ENCODE results near the gene TACR2. TPM values are rescaled to one million over a fixed set of nuclear protein-coding genes. Genes with fewer than 3 reads are reported as not detected.
A peak's percentile ranks its signal among the peaks of the same experiment; 100 is the strongest.

TACR2 gene
- total RNA-seq (under 1 TPM in 1 of 5 experiments, not detected in 4; 0.44 TPM), polyA plus RNA-seq (under 1 TPM in 1 of 2 donors, not detected in 1; 0.47 TPM), total RNA-seq (not detected)

GRCh38 chr10:69416695-69417094, at the start of gene TACR2:
TACR2 (minus strand) TSS chr10:69416918; CDS start chr10:69416323, 595 bp downstream.
- peak within 1 kb of the TSS in 1 of 10 donors; percentile 48 for H3K4me3 Mint-ChIP-seq
- POLR2A ChIA-PET, result no interaction called here
- intact Hi-C loops (cut with micrococcal nuclease), result no loop called here
- CTCF ChIA-PET, result interaction anchor here (1.4 kb wide), 1 partner anchor 9 kb away, joined by 5 read pairs; no protein-coding TSS in a partner anchor
- Histone ChIP-seq H3K36me3 (ENCODE audit: control insufficient read depth in 2 of 3, insufficient read depth in 3 of 3, low read length in 3 of 3) (no peaks in the 10 kb centered on the region), H3K4me3 (ENCODE audit: low read length) (no peak within 1 kb of the TSS), H3K27ac (ENCODE audit: low read depth, low read length) (no peak within 1 kb of the TSS), H3K4me1 (ENCODE audit: control insufficient read depth in 2 of 2, insufficient read depth in 2 of 2, low read length in 2 of 2) (peaks cover 0 to 1% of the 10 kb centered on the region in 2 donors), H3K27me3 (ENCODE audit: control insufficient read depth in 2 of 2, insufficient read depth in 2 of 2, low read length in 2 of 2) (no peaks in the 10 kb centered on the region), H3K9me3 (ENCODE audit: control insufficient read depth in 2 of 3, low read length in 3 of 3) (no peaks in the 10 kb centered on the region)
- peak within 1 kb of the TSS in 2 of 9 donors; percentile 27 to 57 for H3K27ac Mint-ChIP-seq
- DNase-seq (no peak), ATAC-seq (no peak)
- peaks cover 0 to 5% (median 1%) of the 10 kb centered on the region in 7 donors for H3K4me1 Mint-ChIP-seq
- H3K27me3 Mint-ChIP-seq, result peaks cover 0 to 4% (median 0%) of the 10 kb centered on the region in 5 donors
- H3K9me3 Mint-ChIP-seq, result no peaks in the 10 kb centered on the region
- H3K36me3 Mint-ChIP-seq, result no peaks in the 10 kb centered on the region

GRCh38 chr10:69466158-69466490, 49.4 kb upstream of the TACR2 start:
- H3K4me1 Mint-ChIP-seq, result peaks cover 5 to 58% (median 13%) of the 10 kb centered on the region in 7 donors
- POLR2A ChIA-PET, result no interaction called here
- Histone ChIP-seq H3K36me3 (ENCODE audit: control insufficient read depth in 2 of 3, insufficient read depth in 3 of 3, low read length in 3 of 3) (no peaks in the 10 kb centered on the region), H3K9me3 (ENCODE audit: control insufficient read depth in 2 of 3, low read length in 3 of 3) (no peaks in the 10 kb centered on the region), H3K27me3 (ENCODE audit: control insufficient read depth in 2 of 2, insufficient read depth in 2 of 2, low read length in 2 of 2) (no peaks in the 10 kb centered on the region), H3K4me1 (ENCODE audit: control insufficient read depth in 2 of 2, insufficient read depth in 2 of 2, low read length in 2 of 2) (no peaks in the 10 kb centered on the region), H3K4me3 (ENCODE audit: low read length) (no peak overlapping the region), H3K27ac (ENCODE audit: low read depth, low read length) (no peak overlapping the region)
- H3K27ac Mint-ChIP-seq, result peak overlapping the region in 2 of 9 donors; percentile 26 to 78
- no peak overlapping the region for H3K4me3 Mint-ChIP-seq
- ATAC-seq, result no peak
- intact Hi-C loops (cut with micrococcal nuclease), result no loop called here
- no peak for DNase-seq
- peaks cover 0 to 13% (median 0%) of the 10 kb centered on the region in 5 donors for H3K27me3 Mint-ChIP-seq
- CTCF ChIA-PET, result interaction anchor here (0.7 kb wide), 1 partner anchor 1096 kb away, joined by 3 read pairs; no protein-coding TSS in a partner anchor
- H3K36me3 Mint-ChIP-seq, result no peaks in the 10 kb centered on the region
- H3K9me3 Mint-ChIP-seq, result no peaks in the 10 kb centered on the region

- Histone ChIP-seq H3K36me3 (ENCODE audit: control insufficient read depth in 2 of 3, insufficient read depth in 3 of 3, low read length in 3 of 3) (no peaks in the 10 kb centered on the region), H3K9me3 (ENCODE audit: control insufficient read depth in 2 of 3, low read length in 3 of 3) (no peaks in the 10 kb centered on the region), H3K27ac (ENCODE audit: low read depth, low read length) (no peak overlapping the region), H3K4me1 (ENCODE audit: control insufficient read depth in 2 of 2, insufficient read depth in 2 of 2, low read length in 2 of 2) (no peaks in the 10 kb centered on the region), H3K4me3 (ENCODE audit: low read length) (no peak overlapping the region), H3K27me3 (ENCODE audit: control insufficient read depth in 2 of 2, insufficient read depth in 2 of 2, low read length in 2 of 2) (no peaks in the 10 kb centered on the region)
- CTCF ChIA-PET, result interaction anchor here (0.7 kb wide), 1 partner anchor 1096 kb away, joined by 3 read pairs; no protein-coding TSS in a partner anchor
- ATAC-seq, result peak; percentile 32
- Mint-ChIP-seq H3K4me1 (peaks cover 9 to 59% (median 11%) of the 10 kb centered on the region in 7 donors), H3K27ac (peak overlapping the region in 6 of 9 donors; percentile 16 to 78 (median 28)), H3K27me3 (peaks cover 0 to 8% (median 0%) of the 10 kb centered on the region in 5 donors), H3K4me3 (peak overlapping the region in 2 of 10 donors; percentile 26 to 62), H3K36me3 (no peaks in the 10 kb centered on the region), H3K9me3 (no peaks in the 10 kb centered on the region)
- intact Hi-C loops (cut with micrococcal nuclease), result no loop called here
- no peak for DNase-seq
- POLR2A ChIA-PET, result no interaction called here
These were observed 48.9 kb upstream of the TACR2 start for GRCh38 chr10:69465457-69466157.

DNA sequence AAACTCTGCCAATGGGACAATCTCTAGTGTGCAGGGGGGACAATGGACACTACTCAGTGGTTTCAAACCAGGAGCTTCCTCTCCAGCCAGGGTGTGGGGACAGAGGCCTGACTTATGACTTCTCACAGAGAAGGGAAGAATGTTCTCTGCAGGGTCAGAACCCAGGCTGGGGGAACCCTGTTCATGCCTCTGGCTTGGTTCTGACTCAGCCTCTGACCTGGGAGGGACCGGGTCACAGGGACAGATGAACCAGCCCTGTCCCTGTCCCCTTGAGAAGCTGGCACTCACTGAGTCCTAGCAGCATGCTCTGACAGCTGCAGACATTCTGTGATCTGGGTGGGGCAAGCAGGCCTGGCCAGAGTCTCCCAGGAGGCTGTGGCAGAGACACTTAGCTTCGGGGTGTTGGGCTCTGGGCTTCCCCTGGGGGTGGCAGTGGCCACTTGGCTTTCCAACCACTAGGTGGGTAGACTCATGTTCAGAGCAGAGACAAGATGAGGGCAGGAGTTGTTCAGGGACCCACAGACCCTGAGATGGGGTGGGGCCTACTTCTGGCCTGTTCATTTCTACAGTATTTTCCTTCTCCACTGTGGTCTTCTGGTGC, 48.2 kb upstream of the TACR2 start:
- Histone ChIP-seq H3K36me3 (ENCODE audit: control insufficient read depth in 2 of 3, insufficient read depth in 3 of 3, low read length in 3 of 3) (no peaks in the 10 kb centered on the region), H3K27ac (ENCODE audit: low read depth, low read length) (no peak overlapping the region), H3K4me1 (ENCODE audit: control insufficient read depth in 2 of 2, insufficient read depth in 2 of 2, low read length in 2 of 2) (no peaks in the 10 kb centered on the region), H3K27me3 (ENCODE audit: control insufficient read depth in 2 of 2, insufficient read depth in 2 of 2, low read length in 2 of 2) (no peaks in the 10 kb centered on the region), H3K9me3 (ENCODE audit: control insufficient read depth in 2 of 3, low read length in 3 of 3) (no peaks in the 10 kb centered on the region), H3K4me3 (ENCODE audit: low read length) (no peak overlapping the region)
- ATAC-seq, result peak; percentile 54
- peaks cover 10 to 58% (median 11%) of the 10 kb centered on the region in 7 donors for H3K4me1 Mint-ChIP-seq
- DNase-seq, result no peak
- no peaks in the 10 kb centered on the region for H3K9me3 Mint-ChIP-seq
- intact Hi-C loops (cut with micrococcal nuclease), result no loop called here
- peak overlapping the region in 6 of 9 donors; percentile 7 to 78 (median 38) for H3K27ac Mint-ChIP-seq
- CTCF ChIA-PET, result no interaction called here
- POLR2A ChIA-PET, result no interaction called here
- peak overlapping the region in 1 of 10 donors; percentile 62 for H3K4me3 Mint-ChIP-seq
- peaks cover 0 to 2% (median 0%) of the 10 kb centered on the region in 5 donors for H3K27me3 Mint-ChIP-seq
- no peaks in the 10 kb centered on the region for H3K36me3 Mint-ChIP-seq

DNA sequence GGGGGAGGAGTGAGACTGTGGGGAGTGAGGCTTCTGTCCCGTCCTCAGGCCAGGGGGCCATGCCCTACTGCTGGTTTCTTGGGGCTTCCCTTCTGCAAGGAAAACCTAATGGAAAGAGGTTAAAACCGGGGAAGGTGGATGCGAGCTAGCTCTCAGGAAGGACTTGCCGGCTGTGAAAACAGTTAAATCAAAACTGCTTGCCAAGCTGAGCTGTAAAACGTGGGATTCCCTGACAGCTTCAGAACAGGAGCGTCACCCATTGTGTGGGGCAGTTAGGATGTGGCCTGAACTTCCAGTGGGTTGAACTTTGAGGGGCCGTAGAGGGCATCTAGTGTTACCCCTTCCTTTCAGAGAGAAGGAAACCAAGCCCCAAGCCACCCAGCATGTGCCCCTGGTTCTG, 47.7 kb upstream of the TACR2 start:
- no peak overlapping the region for H3K27ac ChIP-seq (ENCODE audit: low read depth, low read length)
- no peaks in the 10 kb centered on the region for H3K36me3 Mint-ChIP-seq
- H3K36me3 ChIP-seq (ENCODE audit: control insufficient read depth in 2 of 3, insufficient read depth in 3 of 3, low read length in 3 of 3), result no peaks in the 10 kb centered on the region
- H3K4me3 Mint-ChIP-seq, result no peak overlapping the region
- H3K9me3 Mint-ChIP-seq, result no peaks in the 10 kb centered on the region
- H3K9me3 ChIP-seq (ENCODE audit: control insufficient read depth in 2 of 3, low read length in 3 of 3), result no peaks in the 10 kb centered on the region
- DNase-seq (no peak), ATAC-seq (no peak)
- no peaks in the 10 kb centered on the region for H3K4me1 ChIP-seq (ENCODE audit: control insufficient read depth in 2 of 2, insufficient read depth in 2 of 2, low read length in 2 of 2)
- ChIA-PET CTCF (no interaction called here), POLR2A (no interaction called here)
- H3K4me3 ChIP-seq (ENCODE audit: low read length), result no peak overlapping the region
- intact Hi-C loops (cut with micrococcal nuclease), result no loop called here
- peaks cover 10 to 56% (median 11%) of the 10 kb centered on the region in 7 donors for H3K4me1 Mint-ChIP-seq
- H3K27me3 Mint-ChIP-seq, result no peaks in the 10 kb centered on the region
- H3K27me3 ChIP-seq (ENCODE audit: control insufficient read depth in 2 of 2, insufficient read depth in 2 of 2, low read length in 2 of 2), result no peaks in the 10 kb centered on the region
- H3K27ac Mint-ChIP-seq, result peak overlapping the region in 1 of 9 donors; percentile 78

DNA sequence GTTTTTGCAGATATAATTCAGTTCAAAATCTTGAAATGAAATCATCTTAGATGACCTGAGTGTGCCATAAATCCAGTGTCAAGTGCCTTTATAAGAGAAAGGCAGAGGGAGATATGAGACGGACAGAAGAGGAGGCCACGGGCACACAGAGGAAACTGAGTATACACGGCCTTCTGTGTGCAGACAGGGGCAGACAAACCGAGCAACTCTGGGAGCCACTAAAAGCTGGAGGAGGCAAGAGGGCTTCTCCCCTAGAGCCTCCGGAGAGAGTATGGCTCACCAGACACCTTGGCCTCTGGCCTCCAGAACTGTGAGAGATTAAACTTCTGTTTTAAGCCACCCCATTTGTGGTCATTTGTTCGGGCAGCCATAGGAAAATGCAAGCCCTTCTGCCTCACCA, 47.2 kb upstream of the TACR2 start:
- ChIA-PET POLR2A (no interaction called here), CTCF (no interaction called here)
- Mint-ChIP-seq H3K4me3 (no peak overlapping the region), H3K9me3 (no peaks in the 10 kb centered on the region), H3K4me1 (peaks cover 10 to 56% (median 13%) of the 10 kb centered on the region in 7 donors), H3K36me3 (no peaks in the 10 kb centered on the region), H3K27ac (peak overlapping the region in 1 of 9 donors; percentile 33), H3K27me3 (no peaks in the 10 kb centered on the region)
- intact Hi-C loops (cut with micrococcal nuclease), result no loop called here
- no peak for ATAC-seq
- Histone ChIP-seq H3K4me1 (ENCODE audit: control insufficient read depth in 2 of 2, insufficient read depth in 2 of 2, low read length in 2 of 2) (no peaks in the 10 kb centered on the region), H3K9me3 (ENCODE audit: control insufficient read depth in 2 of 3, low read length in 3 of 3) (no peaks in the 10 kb centered on the region), H3K27me3 (ENCODE audit: control insufficient read depth in 2 of 2, insufficient read depth in 2 of 2, low read length in 2 of 2) (no peaks in the 10 kb centered on the region), H3K27ac (ENCODE audit: low read depth, low read length) (no peak overlapping the region), H3K36me3 (ENCODE audit: control insufficient read depth in 2 of 3, insufficient read depth in 3 of 3, low read length in 3 of 3) (no peaks in the 10 kb centered on the region), H3K4me3 (ENCODE audit: low read length) (no peak overlapping the region)
- no peak for DNase-seq
